ENCODE measurements around the gene RBM46. TPM values are rescaled to one million over a fixed set of nuclear protein-coding genes. Genes with fewer than 3 reads are reported as not detected.

Gene RBM46
- total and polyA plus RNA-seq, 10 of the 15 experiments (the other 5 are each of a cell fraction or from before 2014, with no cell fraction given): not detected

GRCh38 chr4:154732669-154733068 lies 48.4 kb upstream of the RBM46 start:
- no peaks in the 10 kb centered on the region for H3K79me2 ChIP-seq (ENCODE audit: control insufficient read depth, insufficient read depth, low read length)
- no peaks in the 10 kb centered on the region for H4K20me1 ChIP-seq (ENCODE audit: control insufficient read depth, insufficient read depth)
- in situ Hi-C loops (cut with MboI): no loop called here
- no peaks in the 10 kb centered on the region for H3K9me3 ChIP-seq (replicated peaks; ENCODE audit: control insufficient read depth, insufficient read depth, low read length)
- H3K9ac ChIP-seq (ENCODE audit: control insufficient read depth, insufficient read depth, low read length): no peak overlapping the region
- SMC1A ChIA-PET (ENCODE audit: uncharacterized antibody, unreplicated experiment): no interaction called here
- RAD21 ChIA-PET (ENCODE audit: unreplicated experiment): no interaction called here
- WGBS (ENCODE audit: insufficient coverage, insufficient replicate concordance, low lambda C conversion rate, missing lambda C conversion rate): 19% methylated on average over 4 of the region's 4 CpGs
- CTCF ChIA-PET: no interaction called here
- intact Hi-C loops (cut with micrococcal nuclease; ENCODE audit: unreplicated experiment): no loop called here
- H3K27me3 ChIP-seq (replicated peaks in 1 of 2; ENCODE audit: control insufficient read depth in 2 of 2, insufficient read depth in 2 of 2, low read length in 1 of 2): no peaks in the 10 kb centered on the region
- TF ChIP-seq, protein P1, sequence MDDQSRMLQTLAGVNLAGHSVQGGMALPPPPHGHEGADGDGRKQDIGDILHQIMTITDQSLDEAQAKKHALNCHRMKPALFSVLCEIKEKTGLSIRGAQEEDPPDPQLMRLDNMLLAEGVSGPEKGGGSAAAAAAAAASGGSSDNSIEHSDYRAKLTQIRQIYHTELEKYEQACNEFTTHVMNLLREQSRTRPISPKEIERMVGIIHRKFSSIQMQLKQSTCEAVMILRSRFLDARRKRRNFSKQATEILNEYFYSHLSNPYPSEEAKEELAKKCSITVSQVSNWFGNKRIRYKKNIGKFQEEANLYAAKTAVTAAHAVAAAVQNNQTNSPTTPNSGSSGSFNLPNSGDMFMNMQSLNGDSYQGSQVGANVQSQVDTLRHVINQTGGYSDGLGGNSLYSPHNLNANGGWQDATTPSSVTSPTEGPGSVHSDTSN (IDR thresholded peaks at IDR 0.05; ENCODE audit: insufficient replicate concordance, low read depth, low read length): no peak
- TF ChIP-seq ZNF207 (IDR thresholded peaks at IDR 0.05; ENCODE audit: borderline replicate concordance) (no peak), NBN (IDR thresholded peaks at IDR 0.05) (no peak), CREB1 (IDR thresholded peaks at IDR 0.05; ENCODE audit: low read depth) (no peak), FOS (IDR thresholded peaks at IDR 0.05; ENCODE audit: borderline replicate concordance, extremely low read depth, insufficient read length) (no peak), FOXK2 (IDR thresholded peaks at IDR 0.05) (no peak), SMAD5 (IDR thresholded peaks at IDR 0.05; ENCODE audit: low read depth) (no peak), ELK1 (IDR thresholded peaks at IDR 0.05; ENCODE audit: low read depth, low read length) (no peak), ASH2L (IDR thresholded peaks at IDR 0.05; ENCODE audit: borderline replicate concordance, low read depth) (no peak), YBX1 (IDR thresholded peaks at IDR 0.05) (no peak), CHD4 (IDR thresholded peaks at IDR 0.05) (no peak), CUX1 (IDR thresholded peaks at IDR 0.05; ENCODE audit: insufficient replicate concordance, low read depth, low read length) (no peak), ATF3 (IDR thresholded peaks at IDR 0.05; ENCODE audit: borderline replicate concordance, extremely low read depth, low read depth, low read length) (no peak), NFIC (IDR thresholded peaks at IDR 0.05; ENCODE audit: low read depth, low read length) (no peak)
- no peak overlapping the region for H2AFZ ChIP-seq (ENCODE audit: control insufficient read depth, low read depth, low read length)
- FAIRE-seq (no peak), ATAC-seq (no peak), DNase-seq (ENCODE audit: low read depth, low spot score) (no peak)
- no peaks in the 10 kb centered on the region for H3K36me3 ChIP-seq (ENCODE audit: control insufficient read depth in 2 of 2, insufficient read depth in 2 of 2, low read length in 1 of 2)
- no peak overlapping the region for H3K27ac ChIP-seq (ENCODE audit: control insufficient read depth, insufficient read depth)
- no peak overlapping the region for H3K4me3 ChIP-seq
- no peaks in the 10 kb centered on the region for H3K4me1 ChIP-seq (ENCODE audit: control insufficient read depth, insufficient read depth, low read length)
- BruUV-seq (replicated peaks): no TSS peak
- POLR2A ChIA-PET: no interaction called here
- H3K4me2 ChIP-seq (ENCODE audit: control insufficient read depth, insufficient read depth): no peak overlapping the region
